GM23338 (cell line): ENCODE measurements around the gene SH3RF3. TPM values are rescaled to one million over a fixed set of nuclear protein-coding genes. Genes with fewer than 3 reads are reported as not detected.
"Not testable (repeated sequence)": the region's sequence is repeated elsewhere in the genome, so short reads cannot be mapped to it uniquely, and the experiment has no call there.

ENCODE experiments used
- ATAC-seq: fragments of 200-7000 bp; cut with Tn5 transposase; 3 replicates; pipeline ENCODE4 v1.9.1; 2020
- DNase-seq: peaks from one replicate; pipeline ENCODE4 v3.0.0-alpha.2; 2015; ENCODE audit warnings: low spot score
- H2AFZ ChIP-seq: fragments of 200-600 bp; sonication (generic); 2 replicates; pipeline ENCODE4 v1.8.0; 2016; ENCODE audit warnings: antibody characterized with exemption, mild to moderate bottlenecking, moderate library complexity
- H3F3A ChIP-seq: fragments of 200-600 bp; sonication (generic); replicated peaks from 2 replicates; pipeline ENCODE4 v1.8.0; 2017; ENCODE audit warnings: antibody characterized with exemption, mixed run types, low read depth
- H3K27ac ChIP-seq: fragments of 200-600 bp; sonication (generic); 2 replicates; pipeline ENCODE4 v1.6.1; 2016; ENCODE audit warnings: low read depth
- H3K27me3 ChIP-seq: fragments of 200-600 bp; sonication (generic); 2 replicates; pipeline ENCODE4 v1.8.0; 2016; ENCODE audit warnings: mild to moderate bottlenecking, mixed run types, moderate library complexity; ENCODE audit not compliant: insufficient read depth
- H3K36me3 ChIP-seq: fragments of 200-600 bp; sonication (generic); 2 replicates; pipeline ENCODE4 v1.8.0; 2016; ENCODE audit warnings: mild to moderate bottlenecking; ENCODE audit not compliant: insufficient read depth
- H3K4me1 ChIP-seq: fragments of 200-600 bp; sonication (generic); 2 replicates; pipeline ENCODE4 v1.8.0; 2016; ENCODE audit warnings: mild to moderate bottlenecking, moderate library complexity; ENCODE audit not compliant: insufficient read depth
- H3K4me2 ChIP-seq: fragments of 200-600 bp; sonication (generic); 2 replicates; pipeline ENCODE4 v1.7.1; 2017; ENCODE audit warnings: mixed run types
- H3K4me3 ChIP-seq: fragments of 200-600 bp; sonication (generic); 2 replicates; pipeline ENCODE4 v1.6.1; 2016; ENCODE audit warnings: mixed run types
- H3K79me2 ChIP-seq: fragments of 200-600 bp; sonication (generic); replicated peaks from 2 replicates; pipeline ENCODE4 v1.8.0; 2017; ENCODE audit warnings: mild to moderate bottlenecking; ENCODE audit not compliant: insufficient read depth
- H3K9me2 ChIP-seq: fragments of 200-600 bp; sonication (generic); 2 replicates; pipeline ENCODE4 v1.8.0; 2017; ENCODE audit not compliant: insufficient read depth
- H4K20me1 ChIP-seq: fragments of 200-600 bp; sonication (generic); replicated peaks from 2 replicates; pipeline ENCODE4 v1.8.0; 2017; ENCODE audit warnings: mild to moderate bottlenecking; ENCODE audit not compliant: insufficient read depth
- H3K27ac Mint-ChIP-seq: 2 replicates; pipeline ENCODE4 v1.8.0; 2020; ENCODE audit warnings: inconsistent platforms, mild to moderate bottlenecking, moderate library complexity, mixed read lengths
- H3K27me3 Mint-ChIP-seq: 3 replicates; pipeline ENCODE4 v1.8.0; 2022; ENCODE audit warnings: low read depth, mild to moderate bottlenecking, moderate library complexity, mixed read lengths, inconsistent platforms; ENCODE audit not compliant: insufficient read depth, poor library complexity
- H3K36me3 Mint-ChIP-seq: 3 replicates; pipeline ENCODE4 v1.8.0; 2021; ENCODE audit warnings: low read depth, mild to moderate bottlenecking, inconsistent platforms, moderate library complexity, mixed read lengths
- H3K4me1 Mint-ChIP-seq: 3 replicates; pipeline ENCODE4 v1.8.0; 2020; ENCODE audit warnings: mild to moderate bottlenecking, inconsistent platforms, mixed read lengths
- H3K4me3 Mint-ChIP-seq: 3 replicates; pipeline ENCODE4 v1.8.0; 2021; ENCODE audit warnings: moderate library complexity, mild to moderate bottlenecking, inconsistent platforms, mixed read lengths
- H3K9me3 Mint-ChIP-seq: 3 replicates; pipeline ENCODE4 v1.8.0; 2020; ENCODE audit warnings: moderate library complexity, mild to moderate bottlenecking, inconsistent platforms, mixed read lengths
- CREB1 ChIP-seq: fragments of 250-450 bp; sonication (Bioruptor Pico); IDR thresholded peaks from 2 replicates; pipeline ENCODE4 v1.5.0; 2020; ENCODE audit warnings: low read depth, mild to moderate bottlenecking, moderate library complexity
- EZH2 ChIP-seq: fragments of 200-600 bp; sonication (generic); IDR thresholded peaks from one replicate; pipeline ENCODE4 v1.8.0; 2017; ENCODE audit warnings: antibody characterized with exemption, mild to moderate bottlenecking, low read depth; ENCODE audit not compliant: unreplicated experiment
- EZH2phosphoT487 ChIP-seq: fragments of 200-600 bp; sonication (generic); IDR thresholded peaks from one replicate; pipeline ENCODE4 v1.8.1; 2018; ENCODE audit warnings: antibody characterized with exemption; ENCODE audit not compliant: unreplicated experiment
- JUNB ChIP-seq: IDR thresholded peaks from one replicate; pipeline ENCODE4 v1.6.1; 2016; ENCODE audit warnings: antibody characterized with exemption; ENCODE audit not compliant: unreplicated experiment
- ZNF331 ChIP-seq: fragments of 250-450 bp; sonication (Bioruptor Pico); IDR thresholded peaks from 2 replicates; pipeline ENCODE4 v1.5.0; 2020; ENCODE audit warnings: low read depth, mild to moderate bottlenecking, moderate library complexity
- polyA plus RNA-seq: library from polyadenylated mRNA; unstranded; fragments of >200 nt; fragmentation: Nextera tagmentation; extraction: Ambion mirVana; gene quantifications from 2 replicates; pipeline ENCODE4 v1.2.1, GENCODE V29; 2016
- total RNA-seq: library from RNA; depleted of rRNA; stranded (reverse); fragments of >200 nt; shearing (Covaris generic); gene quantifications from 2 replicates; pipeline ENCODE4 v1.2.3, GENCODE V29; 2014
- TF ChIP-seq, protein P1 (sequence below): IDR thresholded peaks from 2 replicates; pipeline ENCODE4 v1.6.1; 2016; ENCODE audit warnings: antibody characterized with exemption
- TF ChIP-seq, protein P2 (sequence below): fragments of 250-450 bp; sonication (Bioruptor Pico); IDR thresholded peaks from 2 replicates; pipeline ENCODE4 v1.5.0; 2020; ENCODE audit warnings: mild to moderate bottlenecking, moderate library complexity

SH3RF3 gene
- total and polyA plus RNA-seq, 2 experiments from 2014 or later = 0.11 to 0.63 TPM

DNA sequence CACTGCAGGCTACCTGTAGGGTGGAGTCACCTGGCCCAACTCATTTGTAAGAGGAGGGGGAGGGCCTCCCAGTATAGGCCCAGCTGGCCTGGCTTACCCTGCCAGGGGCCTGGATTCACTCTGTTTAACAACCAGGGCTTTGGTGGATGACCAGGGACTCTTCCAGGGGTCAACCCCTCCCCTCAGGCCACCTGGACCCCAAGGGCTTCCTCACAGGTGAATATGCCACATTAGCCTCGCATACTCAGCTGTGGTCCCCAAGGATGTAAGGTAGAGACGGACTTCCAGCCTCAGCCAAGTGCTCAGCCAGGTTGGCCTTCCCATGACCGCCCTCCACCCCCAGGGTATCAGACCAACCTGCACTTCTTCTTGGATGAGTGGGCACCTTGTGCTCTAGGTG lies 8.8 kb upstream of the SH3RF3 start (continued):
- TF ChIP-seq, protein P1, sequence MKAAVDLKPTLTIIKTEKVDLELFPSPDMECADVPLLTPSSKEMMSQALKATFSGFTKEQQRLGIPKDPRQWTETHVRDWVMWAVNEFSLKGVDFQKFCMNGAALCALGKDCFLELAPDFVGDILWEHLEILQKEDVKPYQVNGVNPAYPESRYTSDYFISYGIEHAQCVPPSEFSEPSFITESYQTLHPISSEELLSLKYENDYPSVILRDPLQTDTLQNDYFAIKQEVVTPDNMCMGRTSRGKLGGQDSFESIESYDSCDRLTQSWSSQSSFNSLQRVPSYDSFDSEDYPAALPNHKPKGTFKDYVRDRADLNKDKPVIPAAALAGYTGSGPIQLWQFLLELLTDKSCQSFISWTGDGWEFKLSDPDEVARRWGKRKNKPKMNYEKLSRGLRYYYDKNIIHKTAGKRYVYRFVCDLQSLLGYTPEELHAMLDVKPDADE = no peak
- TF ChIP-seq CREB1 (CRISPR knock-in tag) (no peak), EZH2phosphoT487 (no peak)

DNA sequence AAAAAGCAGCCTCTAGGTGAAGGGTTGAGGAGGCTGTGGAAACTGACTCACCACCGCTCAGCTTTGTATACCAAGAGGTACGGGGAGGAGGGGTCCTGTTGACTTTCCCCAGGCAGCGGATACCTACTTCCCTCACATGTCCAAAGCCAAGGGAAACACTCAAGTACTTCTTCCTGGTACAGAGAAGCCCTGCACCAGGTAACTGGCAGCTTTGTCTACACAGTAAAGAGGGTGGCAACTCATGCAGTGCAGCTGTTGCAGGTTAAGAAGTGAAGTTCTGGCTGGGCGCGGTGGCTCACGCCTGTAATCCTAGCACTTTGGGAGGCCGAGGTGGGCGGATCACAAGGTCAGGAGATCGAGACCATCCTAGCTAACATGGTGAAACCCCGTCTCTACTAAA lies 8.3 kb upstream of the SH3RF3 start:
- not testable (repeated sequence) for DNase-seq, H3K27ac Mint-ChIP-seq, H3K9me2 ChIP-seq, H4K20me1 ChIP-seq, H3K4me2 ChIP-seq, H2AFZ ChIP-seq, H3K4me1 Mint-ChIP-seq, ATAC-seq, H3F3A ChIP-seq, H3K4me3 ChIP-seq, H3K79me2 ChIP-seq, H3K27me3 Mint-ChIP-seq, H3K27me3 ChIP-seq, H3K4me1 ChIP-seq, H3K36me3 ChIP-seq, H3K27ac ChIP-seq, H3K4me3 Mint-ChIP-seq
- Mint-ChIP-seq H3K9me3 (peaks cover 25% of the 10 kb centered on the region), H3K36me3 (peaks cover 13% of the 10 kb centered on the region)

DNA sequence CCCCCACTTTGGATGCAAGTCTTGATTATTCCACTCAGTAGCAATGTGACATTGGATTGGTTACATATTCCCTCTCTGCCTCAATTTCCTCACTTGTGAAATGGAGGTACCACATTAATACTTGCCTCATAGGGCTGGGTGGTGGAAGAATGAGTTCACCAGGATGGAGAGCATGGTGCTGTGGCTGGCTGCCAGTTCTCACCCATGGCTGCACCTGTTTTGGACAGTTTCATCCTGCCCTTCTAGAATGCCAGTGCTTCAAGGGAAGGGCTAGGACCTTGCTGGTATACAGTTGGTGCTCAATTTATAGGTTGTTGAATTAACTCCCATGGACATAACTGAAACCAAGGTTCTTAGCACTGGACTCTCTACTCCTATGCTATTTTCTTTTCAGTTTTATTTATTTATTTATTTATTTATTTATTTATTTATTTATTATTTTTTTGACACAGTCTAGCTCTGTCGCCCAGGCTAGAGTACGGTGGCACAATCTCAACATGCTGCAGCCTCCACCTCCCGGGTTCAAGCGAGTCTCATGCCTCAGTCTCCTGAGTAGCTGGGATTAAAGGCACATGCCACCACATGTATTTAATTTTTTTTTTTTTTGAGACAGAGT lies 5.3 kb upstream of the SH3RF3 start:
- Mint-ChIP-seq H3K27me3 (peaks cover 16% of the 10 kb centered on the region), H3K27ac (no peak overlapping the region), H3K36me3 (0 out of 3 replicates have a peak, but pooled peaks cover 3% of the 10 kb centered on the region), H3K4me1 (peaks cover 6% of the 10 kb centered on the region; the same call in 2 of the 3 replicates), H3K4me3 (no peak overlapping the region), H3K9me3 (peaks cover 6% of the 10 kb centered on the region; the same call in 1 of the 3 replicates)
- Histone ChIP-seq H3K36me3 (no peaks in the 10 kb centered on the region), H3K79me2 (no peaks in the 10 kb centered on the region), H3K27ac (no peak overlapping the region), H3K4me3 (no peak overlapping the region), H2AFZ (no peak overlapping the region), H4K20me1 (no peaks in the 10 kb centered on the region), H3F3A (no peaks in the 10 kb centered on the region), H3K4me2 (no peak overlapping the region), H3K9me2 (no peaks in the 10 kb centered on the region), H3K4me1 (no peaks in the 10 kb centered on the region), H3K27me3 (peaks cover 17% of the 10 kb centered on the region)
- ATAC-seq = no peak
- no peak for TF ChIP-seq JUNB
- DNase-seq = no peak

DNA sequence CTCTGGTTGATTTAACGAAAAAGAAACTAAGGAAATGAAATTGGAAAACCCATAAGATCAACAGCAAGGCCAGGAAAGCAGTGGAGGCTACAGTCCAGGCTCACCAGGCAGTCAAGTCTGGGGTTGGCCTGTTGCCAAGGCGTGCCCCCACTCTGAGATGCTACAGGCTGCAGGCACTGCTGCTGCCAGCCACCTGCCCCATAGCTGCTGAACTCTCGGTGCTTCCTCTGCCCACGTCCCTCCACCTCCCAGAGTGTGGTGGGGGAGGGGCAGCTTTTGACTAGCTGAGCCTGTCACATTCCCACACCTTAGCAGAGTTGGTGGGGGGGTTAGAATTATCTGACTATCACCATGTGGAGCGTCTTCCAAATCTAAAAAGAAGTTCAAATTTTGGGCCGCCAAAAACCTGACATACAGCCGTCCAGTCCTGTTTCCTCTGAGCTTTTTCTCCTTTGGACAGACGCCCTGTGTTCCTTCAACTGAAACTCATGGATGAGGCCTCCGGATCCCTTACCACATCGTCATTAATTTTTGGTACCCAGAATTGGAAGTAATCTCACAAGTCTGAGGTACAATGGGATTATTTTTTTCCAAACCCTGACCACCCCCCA lies 3.9 kb upstream of the SH3RF3 start:
- H3K9me3 Mint-ChIP-seq = peaks cover under 1% of the 10 kb centered on the region; the same call in 1 of the 3 replicates
- TF ChIP-seq, protein P2, sequence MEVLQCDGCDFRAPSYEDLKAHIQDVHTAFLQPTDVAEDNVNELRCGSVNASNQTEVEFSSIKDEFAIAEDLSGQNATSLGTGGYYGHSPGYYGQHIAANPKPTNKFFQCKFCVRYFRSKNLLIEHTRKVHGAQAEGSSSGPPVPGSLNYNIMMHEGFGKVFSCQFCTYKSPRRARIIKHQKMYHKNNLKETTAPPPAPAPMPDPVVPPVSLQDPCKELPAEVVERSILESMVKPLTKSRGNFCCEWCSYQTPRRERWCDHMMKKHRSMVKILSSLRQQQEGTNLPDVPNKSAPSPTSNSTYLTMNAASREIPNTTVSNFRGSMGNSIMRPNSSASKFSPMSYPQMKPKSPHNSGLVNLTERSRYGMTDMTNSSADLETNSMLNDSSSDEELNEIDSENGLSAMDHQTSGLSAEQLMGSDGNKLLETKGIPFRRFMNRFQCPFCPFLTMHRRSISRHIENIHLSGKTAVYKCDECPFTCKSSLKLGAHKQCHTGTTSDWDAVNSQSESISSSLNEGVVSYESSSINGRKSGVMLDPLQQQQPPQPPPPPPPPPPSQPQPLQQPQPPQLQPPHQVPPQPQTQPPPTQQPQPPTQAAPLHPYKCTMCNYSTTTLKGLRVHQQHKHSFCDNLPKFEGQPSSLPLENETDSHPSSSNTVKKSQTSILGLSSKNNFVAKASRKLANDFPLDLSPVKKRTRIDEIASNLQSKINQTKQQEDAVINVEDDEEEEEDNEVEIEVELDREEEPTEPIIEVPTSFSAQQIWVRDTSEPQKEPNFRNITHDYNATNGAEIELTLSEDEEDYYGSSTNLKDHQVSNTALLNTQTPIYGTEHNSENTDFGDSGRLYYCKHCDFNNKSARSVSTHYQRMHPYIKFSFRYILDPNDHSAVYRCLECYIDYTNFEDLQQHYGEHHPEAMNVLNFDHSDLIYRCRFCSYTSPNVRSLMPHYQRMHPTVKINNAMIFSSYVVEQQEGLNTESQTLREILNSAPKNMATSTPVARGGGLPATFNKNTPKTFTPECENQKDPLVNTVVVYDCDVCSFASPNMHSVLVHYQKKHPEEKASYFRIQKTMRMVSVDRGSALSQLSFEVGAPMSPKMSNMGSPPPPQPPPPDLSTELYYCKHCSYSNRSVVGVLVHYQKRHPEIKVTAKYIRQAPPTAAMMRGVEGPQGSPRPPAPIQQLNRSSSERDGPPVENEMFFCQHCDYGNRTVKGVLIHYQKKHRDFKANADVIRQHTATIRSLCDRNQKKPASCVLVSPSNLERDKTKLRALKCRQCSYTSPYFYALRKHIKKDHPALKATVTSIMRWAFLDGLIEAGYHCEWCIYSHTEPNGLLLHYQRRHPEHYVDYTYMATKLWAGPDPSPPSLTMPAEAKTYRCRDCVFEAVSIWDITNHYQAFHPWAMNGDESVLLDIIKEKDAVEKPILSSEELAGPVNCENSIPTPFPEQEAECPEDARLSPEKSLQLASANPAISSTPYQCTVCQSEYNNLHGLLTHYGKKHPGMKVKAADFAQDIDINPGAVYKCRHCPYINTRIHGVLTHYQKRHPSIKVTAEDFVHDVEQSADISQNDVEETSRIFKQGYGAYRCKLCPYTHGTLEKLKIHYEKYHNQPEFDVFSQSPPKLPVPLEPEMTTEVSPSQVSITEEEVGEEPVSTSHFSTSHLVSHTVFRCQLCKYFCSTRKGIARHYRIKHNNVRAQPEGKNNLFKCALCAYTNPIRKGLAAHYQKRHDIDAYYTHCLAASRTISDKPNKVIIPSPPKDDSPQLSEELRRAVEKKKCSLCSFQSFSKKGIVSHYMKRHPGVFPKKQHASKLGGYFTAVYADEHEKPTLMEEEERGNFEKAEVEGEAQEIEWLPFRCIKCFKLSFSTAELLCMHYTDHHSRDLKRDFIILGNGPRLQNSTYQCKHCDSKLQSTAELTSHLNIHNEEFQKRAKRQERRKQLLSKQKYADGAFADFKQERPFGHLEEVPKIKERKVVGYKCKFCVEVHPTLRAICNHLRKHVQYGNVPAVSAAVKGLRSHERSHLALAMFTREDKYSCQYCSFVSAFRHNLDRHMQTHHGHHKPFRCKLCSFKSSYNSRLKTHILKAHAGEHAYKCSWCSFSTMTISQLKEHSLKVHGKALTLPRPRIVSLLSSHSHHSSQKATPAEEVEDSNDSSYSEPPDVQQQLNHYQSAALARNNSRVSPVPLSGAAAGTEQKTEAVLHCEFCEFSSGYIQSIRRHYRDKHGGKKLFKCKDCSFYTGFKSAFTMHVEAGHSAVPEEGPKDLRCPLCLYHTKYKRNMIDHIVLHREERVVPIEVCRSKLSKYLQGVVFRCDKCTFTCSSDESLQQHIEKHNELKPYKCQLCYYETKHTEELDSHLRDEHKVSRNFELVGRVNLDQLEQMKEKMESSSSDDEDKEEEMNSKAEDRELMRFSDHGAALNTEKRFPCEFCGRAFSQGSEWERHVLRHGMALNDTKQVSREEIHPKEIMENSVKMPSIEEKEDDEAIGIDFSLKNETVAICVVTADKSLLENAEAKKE (CRISPR knock-in tag) = no peak
- TF ChIP-seq ZNF331 (CRISPR knock-in tag) (no peak), EZH2 (no peak)

More for the DNA sequence above, 3.9 kb upstream of the SH3RF3 start:
- H2AFZ ChIP-seq = no peak overlapping the region
- no peaks in the 10 kb centered on the region for H3K9me2 ChIP-seq
- no peaks in the 10 kb centered on the region for H3K4me1 ChIP-seq
- H3K79me2 ChIP-seq = no peaks in the 10 kb centered on the region
- DNase-seq (peak; percentile 19), ATAC-seq (no peak)
- H3F3A ChIP-seq = no peaks in the 10 kb centered on the region
- no peaks in the 10 kb centered on the region for H3K36me3 ChIP-seq
- Mint-ChIP-seq H3K27ac (no peak overlapping the region), H3K27me3 (peaks cover 22% of the 10 kb centered on the region), H3K4me1 (peaks cover 8% of the 10 kb centered on the region), H3K4me3 (no peak overlapping the region), H3K36me3 (no peaks in the 10 kb centered on the region; the same call in 2 of the 3 replicates)
- no peak overlapping the region for H3K4me3 ChIP-seq
- peaks cover 31% of the 10 kb centered on the region for H3K27me3 ChIP-seq
- H4K20me1 ChIP-seq = no peaks in the 10 kb centered on the region
- no peak overlapping the region for H3K4me2 ChIP-seq
- no peak overlapping the region for H3K27ac ChIP-seq
